ENCODE measurements around the gene SMPD3. TPM values are rescaled to one million over a fixed set of nuclear protein-coding genes. Genes with fewer than 3 reads are reported as not detected.

The SMPD3 gene
- total and polyA plus RNA-seq, 9 of the 15 experiments (the other 6 are each of a cell fraction or from before 2014, with no cell fraction given), result 0.03 to 1.2 (median 0.18) TPM

- TF ChIP-seq E2F4 (CRISPR knock-in tag; IDR thresholded peaks at IDR 0.05; ENCODE audit: low read depth), result no peak
- no peak for TF ChIP-seq HIVEP1 (CRISPR knock-in tag; IDR thresholded peaks at IDR 0.05)
- no peak for TF ChIP-seq ZNF239 (CRISPR knock-in tag; IDR thresholded peaks at IDR 0.05)
- no peak for TF ChIP-seq NR2C2 (CRISPR knock-in tag; IDR thresholded peaks at IDR 0.05)
- no peak for TF ChIP-seq NR2C2 (tag; IDR thresholded peaks at IDR 0.05)
- TF ChIP-seq BDP1 (IDR thresholded peaks at IDR 0.05; ENCODE audit: insufficient read depth, insufficient read length), result no peak
- no peak for TF ChIP-seq ZNF354B (CRISPR knock-in tag; IDR thresholded peaks at IDR 0.05)
- TF ChIP-seq NKRF (IDR thresholded peaks at IDR 0.05; ENCODE audit: borderline replicate concordance), result no peak
- TF ChIP-seq ZNF75A (CRISPR knock-in tag; IDR thresholded peaks at IDR 0.05), result no peak
- TF ChIP-seq SRSF3 (IDR thresholded peaks at IDR 0.05; ENCODE audit: insufficient read depth, low read length), result no peak
- TF ChIP-seq MCM2 (IDR thresholded peaks at IDR 0.05; ENCODE audit: low read depth), result no peak
- no peak for TF ChIP-seq PML (IDR thresholded peaks at IDR 0.05; ENCODE audit: low read length)
- no peak for TF ChIP-seq HMBOX1 (IDR thresholded peaks at IDR 0.05)
Observed at GRCh38 chr16:68480084-68480995, 32.0 kb upstream of the SMPD3 start (continued).
